Esophagus muscularis mucosa (tissue), 4 donors: ENCODE data around the gene UMOD.

Source experiments
- CTCF ChIP-seq, 3 experiments: fragments of 200-600 bp in 2 of 3; fragments of 450-650 bp in 1 of 3; sonication (generic) in 2 of 3; IDR thresholded peaks; one replicate each; pipeline ENCODE4 v1.5.1; 2017 to 2019; ENCODE audit warnings: antibody characterized with exemption in 3 of 3, mild to moderate bottlenecking in 2 of 3, moderate library complexity in 1 of 3
- EP300 ChIP-seq: sonication (generic); formaldehyde crosslinking; IDR thresholded peaks from one replicate; pipeline ENCODE4 v1.6.1; 2017; ENCODE audit warnings: antibody characterized with exemption
- POLR2A ChIP-seq: fragments of 450-650 bp; IDR thresholded peaks from one replicate; pipeline ENCODE4 v1.6.1; 2017; ENCODE audit warnings: antibody characterized with exemption, moderate library complexity, mild to moderate bottlenecking, low read depth
- POLR2AphosphoS5 ChIP-seq, 2 donors: sonication (generic); formaldehyde crosslinking; IDR thresholded peaks; one replicate each; pipeline ENCODE4 v1.6.1; 2017; ENCODE audit warnings: antibody characterized with exemption in 2 of 2

GRCh38 chr16:20308266-20308665 lies 44.2 kb downstream of the UMOD start:
- TF ChIP-seq CTCF (IDR thresholded peaks at IDR 0.05), result no peak
- no peak for TF ChIP-seq POLR2AphosphoS5 (IDR thresholded peaks at IDR 0.05)
- no peak for TF ChIP-seq EP300
- no peak for TF ChIP-seq POLR2A
